GM18873 (cell line): ENCODE measurements around the gene WNT6.

Experiments
- ATAC-seq: cut with Tn5 transposase; IDR thresholded peaks from one replicate; pipeline ENCODE4 v1.9.1; 2021; ENCODE audit warnings: mild to moderate bottlenecking, moderate library complexity, moderate number of reproducible peaks; ENCODE audit not compliant: unreplicated experiment, low FRiP score

The WNT6 gene

GRCh38 chr2:218859556-218859987, at the start of gene WNT6:
TSS of gene WNT6 (plus strand) at chr2:218859805. CDS start at chr2:218860038, 233 bp downstream.
- no peak for ATAC-seq

GRCh38 chr2:218810256-218810655, 49.3 kb upstream of the WNT6 start:
- no peak for ATAC-seq

DNA sequence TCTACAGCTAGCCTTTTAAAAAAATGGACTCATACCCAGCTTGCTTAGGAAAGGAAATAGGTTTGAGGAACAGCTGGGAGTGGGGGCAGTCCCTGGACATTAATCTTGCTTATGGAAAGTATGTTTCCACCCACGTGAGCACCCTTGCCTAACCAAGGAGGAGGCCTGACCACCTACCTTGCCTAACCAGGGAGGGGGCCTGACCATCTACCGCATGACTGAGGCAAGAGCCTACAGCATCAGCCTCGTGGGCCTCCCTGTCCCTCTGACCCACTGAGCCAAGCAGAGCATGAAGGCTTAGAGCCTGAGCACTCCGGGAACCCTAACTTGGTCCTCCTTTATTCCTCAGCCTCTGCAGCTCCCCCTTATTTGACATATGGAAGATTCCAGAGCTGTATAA, 48.2 kb upstream of the WNT6 start:
- ATAC-seq: no peak

GRCh38 chr2:218812096-218812815, 47.3 kb upstream of the WNT6 start:
- ATAC-seq: no peak

GRCh38 chr2:218812861-218813260, 46.7 kb upstream of the WNT6 start:
- no peak for ATAC-seq

DNA sequence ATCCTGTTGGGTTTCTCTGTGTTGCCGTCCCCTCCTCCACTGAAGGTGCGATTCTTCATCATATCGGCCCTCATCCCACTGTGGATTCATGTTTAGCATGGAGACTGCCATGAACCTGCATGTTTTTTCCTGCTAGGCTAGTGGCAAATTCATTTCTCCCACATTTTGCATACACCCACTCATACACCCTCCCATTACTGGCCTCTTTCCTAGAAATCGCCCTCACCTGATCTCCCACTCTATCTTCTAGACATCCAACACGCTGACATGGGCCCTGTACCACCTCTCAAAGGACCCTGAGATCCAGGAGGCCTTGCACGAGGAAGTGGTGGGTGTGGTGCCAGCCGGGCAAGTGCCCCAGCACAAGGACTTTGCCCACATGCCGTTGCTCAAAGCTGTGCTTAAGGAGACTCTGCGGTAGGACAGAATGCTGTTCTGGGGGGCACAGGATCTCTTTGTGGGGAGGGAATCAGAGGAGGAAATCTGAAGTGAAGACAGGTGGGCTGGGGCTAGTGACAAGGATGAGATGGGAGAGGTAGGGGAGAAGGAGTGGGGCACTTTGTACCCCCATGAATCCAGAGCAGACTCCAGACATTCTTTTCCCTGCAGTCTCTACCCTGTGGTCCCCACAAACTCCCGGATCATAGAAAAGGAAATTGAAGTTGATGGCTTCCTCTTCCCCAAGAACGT, 45.7 kb upstream of the WNT6 start:
- no peak for ATAC-seq

GRCh38 chr2:218814540-218815243, 44.9 kb upstream of the WNT6 start:
- ATAC-seq: no peak

GRCh38 chr2:218815244-218815637, 44.4 kb upstream of the WNT6 start:
- no peak for ATAC-seq

- ATAC-seq: no peak
Observed at GRCh38 chr2:218815649-218816048, 44.0 kb upstream of the WNT6 start.

DNA sequence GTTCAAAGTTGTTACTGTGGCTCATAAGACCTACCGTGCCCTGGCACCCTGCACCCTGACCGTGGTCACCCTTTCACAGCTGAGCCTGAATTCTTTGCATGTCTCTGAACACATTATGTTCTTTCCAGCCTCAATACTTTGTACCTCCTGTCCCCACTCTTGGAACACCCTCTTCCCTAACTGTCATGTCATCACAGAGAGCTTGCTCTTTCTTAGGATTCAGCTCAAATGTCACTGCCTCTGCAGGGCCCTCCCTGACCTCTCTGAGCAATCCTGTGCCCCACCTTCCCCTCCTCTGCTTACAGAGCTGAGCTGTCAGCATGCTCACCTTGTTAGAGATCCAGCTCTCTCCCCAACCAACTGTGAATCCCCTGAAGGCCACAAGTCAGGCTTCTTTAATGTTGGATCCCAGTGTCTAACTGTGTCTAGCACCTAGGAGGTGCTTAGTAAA, 43.0 kb upstream of the WNT6 start:
- no peak for ATAC-seq

GRCh38 chr2:218819093-218819492, 40.5 kb upstream of the WNT6 start:
- ATAC-seq: no peak

DNA sequence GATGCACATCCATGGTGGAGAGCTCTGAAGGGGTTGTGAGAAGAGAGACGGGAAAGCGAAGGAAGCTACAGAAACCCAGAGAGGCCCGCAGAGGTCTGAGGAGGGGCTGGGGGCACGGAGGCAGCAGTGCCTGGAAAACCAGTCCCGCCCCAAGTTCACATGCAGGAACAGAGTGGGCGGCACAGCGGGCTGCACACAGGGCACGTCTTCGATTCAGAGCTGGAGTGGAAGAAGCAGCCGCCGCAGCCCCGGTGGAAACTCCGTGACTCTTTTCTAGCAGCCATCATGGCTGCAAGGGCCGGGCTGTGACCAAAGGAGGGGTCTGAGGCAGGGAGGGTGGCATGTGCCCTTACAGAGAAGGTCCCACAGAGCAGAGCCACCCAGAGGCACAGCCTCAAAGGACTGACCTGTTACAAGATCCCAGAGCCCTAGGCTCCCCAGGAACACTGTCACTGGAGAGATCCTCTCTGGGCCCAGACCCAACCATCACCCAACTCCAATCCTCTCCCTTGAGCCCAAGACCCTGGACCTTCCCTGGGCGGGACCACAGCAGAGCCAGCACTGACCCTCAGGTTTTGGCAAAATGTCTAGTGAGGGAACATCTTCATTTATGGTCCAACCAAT, 38.7 kb upstream of the WNT6 start:
- ATAC-seq: no peak

DNA sequence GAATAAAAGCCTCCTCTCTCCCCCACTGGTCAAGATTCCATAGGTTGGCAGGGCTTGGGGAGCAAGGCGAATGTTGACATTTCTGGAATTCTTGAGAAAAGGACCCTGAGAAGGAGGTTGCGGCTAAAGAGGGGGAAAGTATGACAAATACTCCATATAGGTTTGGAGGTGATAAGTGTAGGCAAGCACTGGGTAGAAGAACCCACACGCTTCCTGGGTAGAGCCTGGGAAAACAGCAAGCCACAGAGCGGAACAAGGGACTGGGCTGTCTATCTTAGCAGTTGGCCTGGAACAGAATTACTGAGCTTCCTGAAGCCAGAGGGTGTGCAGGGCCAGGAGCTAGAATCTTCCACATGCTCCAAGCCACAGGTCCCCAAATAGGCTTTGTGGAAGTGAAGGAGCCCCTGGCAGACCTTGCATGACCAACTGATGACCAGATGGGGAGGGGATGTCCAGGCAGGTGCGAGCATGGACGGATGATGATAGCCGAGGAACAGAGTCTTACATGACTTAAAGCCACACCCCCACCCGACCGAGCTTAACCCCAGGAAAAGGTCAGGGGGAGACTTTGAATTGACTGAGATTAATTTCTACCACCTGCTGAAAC, 37.9 kb upstream of the WNT6 start:
- no peak for ATAC-seq

- no peak for ATAC-seq
Observed at GRCh38 chr2:218822622-218823021, 37.0 kb upstream of the WNT6 start.

GRCh38 chr2:218823196-218823855, 36.3 kb upstream of the WNT6 start:
- no peak for ATAC-seq

- ATAC-seq: no peak
Observed at GRCh38 chr2:218824004-218824403, 35.6 kb upstream of the WNT6 start.

DNA sequence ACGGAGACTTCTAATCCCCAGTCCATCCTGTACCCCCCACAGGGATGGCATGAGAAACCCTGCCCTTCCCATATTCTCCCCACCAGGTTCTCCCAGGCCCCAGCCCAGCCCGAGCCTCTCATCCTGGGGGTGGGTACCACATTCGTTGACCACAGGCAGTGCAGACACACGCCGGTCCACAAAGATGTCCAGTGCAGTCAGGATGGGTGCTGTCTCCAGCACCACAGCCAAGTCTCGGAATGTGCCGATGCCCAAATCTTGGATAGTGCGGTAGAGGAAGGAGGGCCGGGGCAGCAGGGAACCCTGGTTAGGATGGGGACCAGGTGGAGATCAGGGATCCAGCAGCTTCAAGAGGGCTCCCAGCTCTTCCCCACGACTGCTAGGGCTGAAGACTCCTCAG, 32.8 kb upstream of the WNT6 start:
- no peak for ATAC-seq

GRCh38 chr2:218827701-218828476, 31.7 kb upstream of the WNT6 start:
- ATAC-seq: no peak

DNA sequence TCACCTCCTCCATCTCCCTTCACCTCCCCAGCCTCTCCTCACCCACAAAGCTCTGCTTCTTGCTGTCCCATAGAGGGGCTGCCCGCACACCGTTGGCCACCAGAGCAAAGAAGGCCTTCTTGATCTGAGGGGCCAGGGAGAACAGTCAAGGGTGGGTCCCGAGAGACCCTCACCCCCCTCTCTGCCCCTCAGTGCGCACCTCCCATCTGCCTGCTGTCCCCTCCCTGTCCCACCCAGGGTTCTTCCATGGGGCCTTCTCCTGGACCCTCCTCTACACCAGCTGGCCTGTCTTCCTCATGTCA, 31.2 kb upstream of the WNT6 start:
- no peak for ATAC-seq
